Prostate gland (tissue), 2 donors: ENCODE measurements around the gene HOXA3. TPM values are rescaled to one million over a fixed set of nuclear protein-coding genes. Genes with fewer than 3 reads are reported as not detected.
A peak's percentile ranks its signal among the peaks of the same experiment; 100 is the strongest.

Experiments
- DNase-seq: peaks from one replicate; pipeline ENCODE4 v3.0.0-alpha.2; 2019; ENCODE audit warnings: low spot score
- H3K27ac ChIP-seq, 2 donors: fragments of 200-600 bp; sonication (generic); 2 replicates each; pipeline ENCODE4 v1.5.1; 2017 to 2019
- H3K27me3 ChIP-seq: fragments of 200-600 bp; sonication (generic); replicated peaks from 2 replicates; pipeline ENCODE4 v1.5.1; 2019; ENCODE audit not compliant: insufficient read depth
- H3K36me3 ChIP-seq, 2 donors: fragments of 200-600 bp; sonication (generic); 1 replicate in 1 of 2; 2 replicates in 1 of 2; pipeline versions ENCODE4 v1.5.1 to v1.8.1; 2017 to 2019
- H3K4me1 ChIP-seq: fragments of 200-600 bp; sonication (generic); replicated peaks from 2 replicates; pipeline ENCODE4 v1.5.1; 2019
- H3K4me3 ChIP-seq, 2 donors: fragments of 200-600 bp; sonication (generic); 2 replicates each; pipeline ENCODE4 v1.5.1; 2017 to 2019
- H3K9me3 ChIP-seq: fragments of 200-600 bp; sonication (generic); 2 replicates; pipeline ENCODE4 v1.5.1; 2017
- CTCF ChIP-seq, 4 experiments: fragments of 200-600 bp in 2 of 4; fragments of 450-650 bp in 2 of 4; sonication (generic) in 2 of 4; IDR thresholded peaks; 1 replicate in 3 of 4; 2 replicates in 1 of 4; pipeline ENCODE4 v1.5.1; 2016 to 2019; ENCODE audit warnings: antibody characterized with exemption in 4 of 4, mild to moderate bottlenecking in 2 of 4, moderate library complexity in 2 of 4
- POLR2A ChIP-seq: fragments of 450-650 bp; IDR thresholded peaks from one replicate; pipeline ENCODE4 v1.6.1; 2016; ENCODE audit warnings: antibody characterized with exemption, mild to moderate bottlenecking
- POLR2AphosphoS5 ChIP-seq: sonication (generic); formaldehyde crosslinking; IDR thresholded peaks from one replicate; pipeline ENCODE4 v1.6.1; 2017; ENCODE audit warnings: antibody characterized with exemption
- WGBS: methylation state at CpG from one replicate; pipeline ENCODE4 v1.1.5; 2018; 5-methylcytosine and 5-hydroxymethylcytosine counted together
- intact Hi-C: fragments of 100-400 bp; cut with DNase I; formaldehyde crosslinking; loops from one replicate; pipeline ENCODE4 v1.14.2; 2022
- total RNA-seq, 2 donors: library from RNA; depleted of rRNA; stranded (reverse); fragments of >200 nt; gene quantifications; one replicate each; pipeline ENCODE4 v1.1.0, GENCODE V29; 2016

HOXA3 gene
- total RNA-seq, 2 donors from 2014 or later = 2.8 to 3.1 TPM

DNA sequence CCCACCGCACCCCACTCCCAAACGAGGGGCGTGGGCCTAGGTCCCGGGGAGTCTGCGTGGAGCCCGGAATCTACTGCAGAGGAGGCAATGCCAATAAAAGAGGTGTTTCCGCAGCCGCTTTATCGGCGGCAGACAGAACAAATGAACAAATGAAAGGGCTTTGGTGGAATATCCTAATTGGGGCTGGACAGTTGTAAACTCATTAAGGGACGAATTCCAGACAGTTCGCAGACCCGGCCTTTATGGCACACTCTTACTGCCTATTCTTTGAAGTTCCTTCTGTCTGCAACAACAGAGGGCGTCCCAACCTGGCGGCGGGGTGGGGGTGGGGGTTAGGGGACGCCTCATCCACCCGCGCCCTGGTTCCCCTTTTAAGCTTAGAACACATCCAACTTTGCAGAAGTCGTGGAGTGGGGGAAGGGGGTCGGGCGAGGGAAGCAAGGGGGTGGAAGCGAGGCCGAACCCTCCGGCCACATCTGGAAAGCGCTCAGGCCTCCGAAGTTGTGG lies 8.9 kb upstream of the HOXA3 start:
- Histone ChIP-seq H3K4me3 (peak overlapping the region; percentile 61 to 80), H3K36me3 (no peaks in the 10 kb centered on the region), H3K27ac (peak overlapping the region; percentile 73 to 96), H3K27me3 (no peaks in the 10 kb centered on the region), H3K4me1 (no peaks in the 10 kb centered on the region), H3K9me3 (no peaks in the 10 kb centered on the region)
- intact Hi-C loops = loop anchor here (1.0 to 2.0 kb wide), 2 partner anchors 475 to 790 kb away; no protein-coding TSS in a partner anchor
- DNase-seq = no peak
- no peak for TF ChIP-seq POLR2AphosphoS5
- no peak for TF ChIP-seq POLR2A
- TF ChIP-seq CTCF (IDR thresholded peaks at IDR 0.05) = peak in 1 of 4 experiments; percentile 4
- 4% methylated on average over 26 of the region's 27 CpGs for WGBS

GRCh38 chr7:27160546-27161213 lies 8.3 kb upstream of the HOXA3 start:
- H3K4me1 ChIP-seq = peaks cover under 1% of the 10 kb centered on the region
- H3K27ac ChIP-seq = peak overlapping the region; percentile 73 to 96
- no peaks in the 10 kb centered on the region for H3K27me3 ChIP-seq
- peak overlapping the region; percentile 61 to 80 for H3K4me3 ChIP-seq
- peak; percentile 90 for DNase-seq
- 7% methylated on average over 31 of the region's 54 CpGs for WGBS
- H3K36me3 ChIP-seq = no peaks in the 10 kb centered on the region
- intact Hi-C loops = loop anchor here (1.0 to 2.0 kb wide), 2 partner anchors 474 to 790 kb away; no protein-coding TSS in a partner anchor
- TF ChIP-seq POLR2AphosphoS5 = peak; percentile 65
- peak; percentile 8 for TF ChIP-seq POLR2A
- peak; percentile 98 to 100 (median 100) for TF ChIP-seq CTCF (IDR thresholded peaks at IDR 0.05)
- H3K9me3 ChIP-seq = no peaks in the 10 kb centered on the region

GRCh38 chr7:27160145-27160545 lies 7.8 kb upstream of the HOXA3 start:
- Histone ChIP-seq H3K27ac (peak overlapping the region; percentile 73 to 96), H3K4me3 (peak overlapping the region; percentile 61 to 80), H3K36me3 (no peaks in the 10 kb centered on the region), H3K9me3 (no peaks in the 10 kb centered on the region), H3K4me1 (peaks cover 4% of the 10 kb centered on the region), H3K27me3 (no peaks in the 10 kb centered on the region)
- TF ChIP-seq CTCF (IDR thresholded peaks at IDR 0.05) (no peak), POLR2AphosphoS5 (no peak), POLR2A (no peak)
- DNase-seq = no peak
- WGBS = 43% methylated on average over 21 of the region's 23 CpGs
- intact Hi-C loops = loop anchor here (2.0 kb wide), 1 partner anchor 789 kb away; no protein-coding TSS in a partner anchor

DNA sequence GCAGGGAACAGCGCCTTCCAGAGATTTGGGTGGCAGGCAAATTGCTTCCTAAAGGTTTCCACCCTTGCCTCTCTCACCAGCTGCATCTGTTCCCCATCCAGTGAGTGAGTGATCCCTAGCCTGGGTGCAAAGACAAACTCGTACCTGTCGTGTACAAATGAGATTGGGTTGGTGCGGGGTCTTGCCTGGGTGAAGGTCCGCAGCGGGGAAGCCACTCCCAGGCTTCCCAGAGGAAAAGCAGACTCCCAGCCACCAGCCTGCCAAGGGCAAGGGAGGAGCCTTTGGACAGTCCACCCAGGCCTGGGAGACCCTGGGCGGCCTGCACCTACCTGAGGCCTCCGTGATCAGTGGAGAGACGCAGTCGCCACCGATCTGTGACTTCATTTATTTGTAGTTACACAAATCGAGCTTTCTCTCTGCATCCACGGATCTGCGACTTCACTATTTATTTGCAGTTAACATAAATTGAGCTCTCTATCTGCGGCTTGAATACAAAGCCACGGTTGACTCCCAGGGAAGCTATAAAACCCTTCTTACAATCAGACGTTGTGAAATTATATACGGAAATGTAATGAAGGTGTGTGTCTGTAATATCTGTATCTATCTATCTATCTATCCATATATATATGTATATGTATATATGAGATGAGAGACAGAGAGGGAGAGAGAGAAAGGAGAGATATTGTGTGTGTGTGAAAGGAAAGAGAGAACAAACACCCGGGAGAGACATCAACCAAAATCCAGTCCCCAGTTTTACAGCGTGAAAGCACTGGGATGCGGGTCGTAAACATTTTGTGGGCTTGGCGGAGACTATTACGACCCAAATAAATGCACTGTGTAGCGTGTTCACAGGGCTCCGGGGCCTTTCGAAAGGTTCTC lies 7.1 kb upstream of the HOXA3 start:
- Histone ChIP-seq H3K4me3 (peak overlapping the region; percentile 61 to 80), H3K36me3 (no peaks in the 10 kb centered on the region), H3K27me3 (no peaks in the 10 kb centered on the region), H3K4me1 (peaks cover 4% of the 10 kb centered on the region), H3K9me3 (no peaks in the 10 kb centered on the region), H3K27ac (peak overlapping the region; percentile 73 to 96)
- no peak for DNase-seq
- no peak for TF ChIP-seq POLR2A
- peak; percentile 24 for TF ChIP-seq POLR2AphosphoS5
- WGBS = 62% methylated on average over 27 of the region's 27 CpGs
- intact Hi-C loops = loop anchor here (2.0 to 10.0 kb wide), 3 partner anchors 789 to 1295 kb away; no protein-coding TSS in a partner anchor
